Thyroid gland (tissue), 4 donors: ENCODE measurements around the gene GCNT3.

Experiments used
- CTCF ChIP-seq, 6 experiments: fragments of 200-600 bp in 3 of 6; fragments of 450-650 bp in 3 of 6; sonication (generic) in 3 of 6; IDR thresholded peaks; one replicate each; pipeline ENCODE4 v1.5.1; 2016 to 2019; ENCODE audit warnings: antibody characterized with exemption in 6 of 6, mild to moderate bottlenecking in 2 of 6, inconsistent platforms in 1 of 6, moderate library complexity in 1 of 6
- POLR2A ChIP-seq, 2 donors: fragments of 450-650 bp; IDR thresholded peaks; one replicate each; pipeline ENCODE4 v1.6.1; 2017; ENCODE audit warnings: antibody characterized with exemption in 2 of 2, mild to moderate bottlenecking in 2 of 2, moderate library complexity in 1 of 2

GRCh38 chr15:59644756-59645155 lies 33.2 kb downstream of the GCNT3 start:
- TF ChIP-seq CTCF (IDR thresholded peaks at IDR 0.05) = no peak
- TF ChIP-seq POLR2A (IDR thresholded peaks at IDR 0.05) = no peak
